ENCODE data around the gene BUB1B.

GRCh38 chr15:40270246-40270995 lies 109.6 kb downstream of the BUB1B start:
- no peak for TF ChIP-seq CTCF (IDR thresholded peaks at IDR 0.05; ENCODE audit: insufficient read depth, low read length, poor library complexity, severe bottlenecking)
- no peak for TF ChIP-seq EZH2phosphoT487 (conservative IDR thresholded peaks at IDR 0.05; ENCODE audit: low read length)
